Thymus (tissue), 11 donors: ENCODE data around the gene GSC2. TPM values are rescaled to one million over a fixed set of nuclear protein-coding genes. Genes with fewer than 3 reads are reported as not detected.

ENCODE experiments used
- DNase-seq, 9 donors: peaks; one replicate each; pipeline ENCODE4 v3.0.0-alpha.2; 2013; ENCODE audit warnings: low spot score in 9 of 9, low read depth in 6 of 9, missing footprints in 1 of 9
- H3K27ac ChIP-seq, 2 donors: one replicate each; pipeline ENCODE4 v1.5.1; 2013; ENCODE audit warnings: control low read depth in 1 of 2, low read depth in 1 of 2, low read length in 1 of 2, mild to moderate bottlenecking in 1 of 2, moderate library complexity in 1 of 2
- H3K27me3 ChIP-seq, 2 donors: one replicate each; pipeline ENCODE4 v1.5.1; 2013; ENCODE audit warnings: low read length in 1 of 2; ENCODE audit not compliant: control insufficient read depth in 2 of 2, insufficient read depth in 1 of 2
- H3K36me3 ChIP-seq, 2 donors: one replicate each; pipeline ENCODE4 v1.5.1; 2013; ENCODE audit warnings: low read length in 1 of 2, mild to moderate bottlenecking in 1 of 2, moderate library complexity in 1 of 2; ENCODE audit not compliant: control insufficient read depth in 2 of 2, insufficient read depth in 2 of 2
- H3K4me1 ChIP-seq, 2 donors: one replicate each; pipeline ENCODE4 v1.5.1; 2013; ENCODE audit warnings: low read length in 2 of 2; ENCODE audit not compliant: control insufficient read depth in 2 of 2, insufficient read depth in 2 of 2
- H3K4me3 ChIP-seq, 2 donors: one replicate each; pipeline ENCODE4 v1.5.1; 2013; ENCODE audit warnings: low read length in 2 of 2, control low read depth in 1 of 2, mild to moderate bottlenecking in 1 of 2
- H3K9me3 ChIP-seq, 2 donors: one replicate each; pipeline ENCODE4 v1.5.1; 2013; ENCODE audit warnings: low read length in 1 of 2, mild to moderate bottlenecking in 1 of 2; ENCODE audit not compliant: control insufficient read depth in 2 of 2, insufficient read depth in 1 of 2
- WGBS: extraction: QIAGEN DNeasy Blood & Tissue Kit; methylation state at CpG from one replicate; pipeline ENCODE4 v1.1.7; 2013; 5-methylcytosine and 5-hydroxymethylcytosine counted together
- polyA plus RNA-seq: library from polyadenylated mRNA; stranded (reverse); fragments of 200-250 nt; gene quantifications from one replicate; pipeline ENCODE4 v1.2.3, GENCODE V29; 2013
- total RNA-seq: library from RNA; stranded (reverse); fragments of 120-200 nt; gene quantifications from one replicate; pipeline ENCODE4 v1.2.4, GENCODE V29; 2013
- donor health status: healthy.

The GSC2 gene
- total and polyA plus RNA-seq, 2 donors = not detected

DNA sequence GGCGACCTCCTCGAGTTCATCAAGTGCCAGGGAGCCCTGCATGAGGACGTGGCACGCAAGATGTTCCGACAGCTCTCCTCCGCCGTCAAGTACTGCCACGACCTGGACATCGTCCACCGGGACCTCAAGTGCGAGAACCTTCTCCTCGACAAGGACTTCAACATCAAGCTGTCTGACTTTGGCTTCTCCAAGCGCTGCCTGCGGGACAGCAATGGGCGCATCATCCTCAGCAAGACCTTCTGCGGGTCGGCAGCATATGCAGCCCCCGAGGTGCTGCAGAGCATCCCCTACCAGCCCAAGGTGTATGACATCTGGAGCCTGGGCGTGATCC lies 18.4 kb downstream of the GSC2 start:
- no peak overlapping the region for H3K4me3 ChIP-seq
- WGBS = 98% methylated on average over 19 of the region's 19 CpGs
- no peak for DNase-seq
- no peaks in the 10 kb centered on the region for H3K9me3 ChIP-seq
- no peaks in the 10 kb centered on the region for H3K4me1 ChIP-seq
- H3K27me3 ChIP-seq = no peaks in the 10 kb centered on the region
- no peak overlapping the region for H3K27ac ChIP-seq
- H3K36me3 ChIP-seq = peaks cover 33 to 54% of the 10 kb centered on the region in 2 donors

DNA sequence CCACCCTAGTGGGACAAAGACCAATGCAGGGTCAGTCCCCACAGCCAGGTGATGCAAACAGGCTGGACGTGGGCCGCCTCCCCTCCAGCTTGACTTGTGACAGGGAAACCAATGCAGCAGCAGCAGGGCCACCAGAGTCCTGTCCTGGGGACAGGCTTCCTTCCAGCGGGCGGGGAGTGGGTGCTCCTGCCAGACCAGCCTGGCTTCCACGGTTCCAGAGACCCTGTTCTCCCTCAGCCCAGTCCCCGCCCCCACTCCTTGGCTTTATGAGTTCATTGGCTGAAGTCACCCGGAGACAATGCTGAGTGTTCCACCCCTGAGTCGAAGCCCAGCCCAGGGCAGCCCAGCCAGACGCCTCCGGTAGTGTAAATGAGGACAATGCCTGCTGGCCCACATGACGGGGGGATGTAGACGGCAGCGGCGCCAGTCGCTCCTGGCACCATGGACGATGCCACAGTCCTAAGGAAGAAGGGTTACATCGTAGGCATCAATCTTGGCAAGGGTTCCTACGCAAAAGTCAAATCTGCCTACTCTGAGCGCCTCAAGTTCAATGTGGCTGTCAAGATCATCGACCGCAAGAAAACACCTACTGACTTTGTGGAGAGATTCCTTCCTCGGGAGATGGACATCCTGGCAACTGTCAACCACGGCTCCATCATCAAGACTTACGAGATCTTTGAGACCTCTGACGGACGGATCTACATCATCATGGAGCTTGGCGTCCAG lies 19.0 kb downstream of the GSC2 start, which contains the start of gene TSSK2:
Gene TSSK2, plus strand, starts transcription at position 350 of the 726 bp plus-strand sequence. Its CDS starts 92 bp downstream, at position 442.
- H3K4me3 ChIP-seq = no peak within 1 kb of the TSS
- DNase-seq = no peak
- 97% methylated on average over 27 of the region's 27 CpGs for WGBS
- no peaks in the 10 kb centered on the region for H3K9me3 ChIP-seq
- no peak within 1 kb of the TSS for H3K27ac ChIP-seq
- no peaks in the 10 kb centered on the region for H3K27me3 ChIP-seq
- peaks cover 30 to 49% of the 10 kb centered on the region in 2 donors for H3K36me3 ChIP-seq
- H3K4me1 ChIP-seq = no peaks in the 10 kb centered on the region

DNA sequence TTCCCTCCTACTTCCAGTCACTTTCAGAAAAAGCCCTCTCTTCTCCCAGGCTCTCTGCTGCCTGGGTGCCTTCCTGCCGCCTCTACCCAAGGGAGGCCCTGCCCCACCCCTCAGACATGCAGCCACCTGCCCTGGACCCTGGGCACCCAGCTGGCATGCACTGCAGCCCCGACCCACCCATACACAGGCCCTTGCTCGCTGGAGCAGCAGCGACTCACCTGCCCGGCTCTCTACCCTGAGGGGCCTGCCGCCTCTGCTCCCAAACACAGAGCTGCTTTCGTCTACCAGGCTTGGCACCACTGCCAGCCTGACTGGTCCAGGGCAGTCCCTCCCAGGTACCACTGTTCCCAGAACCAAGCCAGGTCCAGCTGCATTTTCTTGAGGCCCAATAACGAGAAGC lies 20.2 kb downstream of the GSC2 start:
- Histone ChIP-seq H3K36me3 (peaks cover 24 to 38% of the 10 kb centered on the region in 2 donors), H3K27ac (no peak overlapping the region), H3K9me3 (no peaks in the 10 kb centered on the region), H3K4me1 (no peaks in the 10 kb centered on the region), H3K27me3 (peaks cover 0 to 7% of the 10 kb centered on the region in 2 donors), H3K4me3 (no peak overlapping the region)
- 94% methylated on average over 8 of the region's 8 CpGs for WGBS
- no peak for DNase-seq

DNA sequence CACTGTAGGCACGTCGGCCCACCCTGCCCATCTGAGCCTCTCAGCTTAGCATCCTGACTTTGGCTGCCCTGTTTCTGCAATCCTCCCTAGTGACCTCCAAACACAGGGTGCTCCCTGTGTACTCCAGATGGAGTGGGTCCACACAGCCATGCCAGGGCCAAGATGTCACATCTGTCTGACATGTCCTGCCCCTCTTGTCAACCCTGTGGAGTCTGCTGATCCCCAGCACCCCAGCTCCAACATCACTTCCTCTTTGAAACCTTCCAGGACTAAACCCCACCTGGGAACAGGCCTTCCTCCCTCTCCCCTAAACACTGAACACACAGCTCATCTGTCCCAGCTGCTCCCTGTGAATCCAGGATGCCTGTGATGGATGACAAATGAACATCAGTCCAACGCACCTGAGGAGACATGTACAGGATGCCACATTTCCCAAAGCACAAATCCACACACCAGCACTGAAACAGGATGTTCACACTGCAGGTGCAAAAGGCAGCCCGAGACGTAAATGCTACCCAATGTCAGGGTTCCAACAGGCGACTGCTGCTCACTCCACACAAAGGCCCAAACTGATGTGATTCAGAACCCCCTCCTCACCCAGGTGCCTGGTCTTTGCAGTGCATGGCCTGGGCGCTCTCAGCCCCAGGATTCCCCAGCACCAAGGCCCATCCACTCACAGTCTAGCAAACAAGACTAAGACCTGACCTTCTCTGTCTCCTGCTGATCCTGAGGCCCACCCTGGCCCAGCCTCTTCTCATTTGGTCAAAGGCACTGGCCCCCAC lies 21.0 kb downstream of the GSC2 start:
- H3K4me3 ChIP-seq = no peak overlapping the region
- no peak overlapping the region for H3K27ac ChIP-seq
- peaks cover 16 to 31% of the 10 kb centered on the region in 2 donors for H3K36me3 ChIP-seq
- 93% methylated on average over 7 of the region's 7 CpGs for WGBS
- H3K9me3 ChIP-seq = no peaks in the 10 kb centered on the region
- peaks cover 0 to 11% of the 10 kb centered on the region in 2 donors for H3K27me3 ChIP-seq
- no peaks in the 10 kb centered on the region for H3K4me1 ChIP-seq
- DNase-seq = no peak

DNA sequence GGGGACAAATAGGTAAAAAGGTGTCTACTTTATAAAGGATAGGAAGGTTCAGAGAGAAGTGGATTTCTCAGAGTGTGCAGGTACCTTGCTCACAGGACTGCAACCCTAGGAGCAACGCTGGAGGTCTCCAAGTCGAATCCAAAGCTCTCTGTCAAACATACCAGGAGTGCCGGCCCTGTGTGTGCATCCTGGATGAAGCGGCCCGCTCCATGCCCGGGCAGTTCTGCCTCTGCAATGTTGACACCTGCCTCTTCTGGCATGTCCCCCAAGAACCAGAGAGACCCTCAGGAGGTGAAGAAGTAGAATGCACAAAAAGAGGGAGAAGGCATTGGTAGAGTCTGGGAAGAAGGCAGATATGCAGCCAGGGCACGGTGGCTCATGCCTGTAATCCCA lies 22.1 kb downstream of the GSC2 start:
- Histone ChIP-seq H3K4me3 (no peak overlapping the region), H3K9me3 (no peaks in the 10 kb centered on the region), H3K27ac (no peak overlapping the region), H3K36me3 (peaks cover 5 to 20% of the 10 kb centered on the region in 2 donors), H3K4me1 (peaks cover under 1 to 3% of the 10 kb centered on the region in 2 donors), H3K27me3 (peaks cover 0 to 13% of the 10 kb centered on the region in 2 donors)
- WGBS = 96% methylated on average over 7 of the region's 7 CpGs
- no peak for DNase-seq

DNA sequence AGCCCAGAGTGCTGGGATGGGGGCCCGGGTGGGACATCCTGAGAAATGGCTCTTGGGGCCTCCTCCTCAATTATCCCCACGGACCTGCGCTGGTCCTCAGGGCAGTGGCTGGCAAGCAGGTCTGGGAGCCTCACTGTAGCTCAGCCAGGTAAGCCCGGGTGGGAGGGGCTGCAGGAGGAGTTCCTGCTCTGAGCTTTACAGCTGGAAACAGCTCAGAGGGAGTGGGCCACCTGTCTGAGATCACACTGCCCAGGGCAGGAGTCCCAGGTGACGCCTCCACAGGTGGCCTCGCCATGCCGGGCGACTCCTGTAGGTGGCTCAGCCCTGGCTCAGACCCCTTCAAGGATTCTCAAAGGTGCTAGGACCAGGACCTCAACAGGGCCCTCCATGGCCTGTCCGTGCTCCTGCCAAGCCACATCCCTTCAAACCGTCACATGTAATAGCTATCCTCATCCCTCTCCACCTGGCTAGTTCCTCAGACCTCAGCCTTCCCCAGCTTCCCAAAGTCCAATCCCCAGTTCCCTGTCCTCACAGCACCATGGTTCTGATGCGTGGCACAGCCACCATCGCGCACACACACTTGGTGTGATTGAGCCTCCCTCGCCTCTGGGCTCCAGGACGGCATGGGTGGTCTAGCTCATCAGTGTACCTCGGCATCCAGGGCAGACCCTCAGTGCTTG lies 22.6 kb downstream of the GSC2 start:
- H3K9me3 ChIP-seq = no peaks in the 10 kb centered on the region
- no peak overlapping the region for H3K27ac ChIP-seq
- WGBS = 97% methylated on average over 16 of the region's 16 CpGs
- H3K4me3 ChIP-seq = no peak overlapping the region
- DNase-seq = no peak
- H3K27me3 ChIP-seq = peaks cover 0 to 16% of the 10 kb centered on the region in 2 donors
- peaks cover 4 to 7% of the 10 kb centered on the region in 2 donors for H3K4me1 ChIP-seq
- H3K36me3 ChIP-seq = peaks cover under 1 to 14% of the 10 kb centered on the region in 2 donors

DNA sequence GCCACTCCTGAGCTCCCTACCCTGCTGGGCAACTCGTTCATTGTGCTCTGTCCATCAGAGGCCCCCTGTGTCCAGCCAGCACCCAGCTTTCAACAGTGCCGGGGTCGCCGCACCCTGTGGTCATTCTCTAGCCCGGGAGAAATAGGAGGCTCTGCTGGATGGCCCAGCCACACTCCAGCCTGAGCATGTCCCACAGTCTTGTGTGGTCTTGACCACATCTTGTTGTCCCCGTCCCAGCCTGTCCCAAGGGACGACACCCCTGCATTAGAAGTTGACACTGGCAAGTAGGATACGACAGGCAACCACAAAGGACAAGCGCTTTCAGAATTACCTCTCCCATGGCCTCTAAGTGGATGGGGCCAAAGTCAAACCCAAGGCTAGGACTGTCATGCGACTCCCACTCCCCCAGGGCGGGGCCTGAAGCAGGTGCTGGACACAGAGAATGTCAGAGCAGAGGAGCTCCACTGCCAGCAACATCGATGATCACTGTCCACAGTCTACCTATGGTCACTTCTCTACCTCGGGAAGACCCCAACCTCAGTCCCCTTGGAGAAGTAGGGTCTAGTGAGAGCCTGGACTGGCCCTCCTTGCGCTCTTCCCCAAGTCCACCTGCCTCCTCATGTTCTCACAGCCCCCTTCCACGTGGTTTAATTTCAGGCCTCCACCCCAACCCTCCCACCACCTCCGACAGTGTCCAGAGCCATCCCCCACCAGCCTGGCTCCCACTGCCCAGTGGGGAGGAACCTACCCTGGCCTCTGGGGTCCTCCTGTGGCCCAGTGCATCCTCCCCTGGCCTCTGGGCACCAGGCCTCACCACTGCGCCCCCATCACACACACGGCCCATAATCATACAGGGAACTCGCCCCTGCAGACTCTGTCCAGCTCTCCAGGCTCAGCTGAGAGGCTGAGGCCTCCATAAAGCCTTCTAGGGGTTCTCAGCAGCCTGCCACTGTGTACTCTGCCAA lies 23.5 kb downstream of the GSC2 start:
- H3K27me3 ChIP-seq = peaks cover 0 to 16% of the 10 kb centered on the region in 2 donors
- H3K4me3 ChIP-seq = no peak overlapping the region
- no peaks in the 10 kb centered on the region for H3K9me3 ChIP-seq
- DNase-seq = no peak
- H3K4me1 ChIP-seq = peaks cover 4 to 8% of the 10 kb centered on the region in 2 donors
- WGBS = 96% methylated on average over 19 of the region's 19 CpGs
- H3K27ac ChIP-seq = no peak overlapping the region
- peaks cover 0 to 7% of the 10 kb centered on the region in 2 donors for H3K36me3 ChIP-seq

DNA sequence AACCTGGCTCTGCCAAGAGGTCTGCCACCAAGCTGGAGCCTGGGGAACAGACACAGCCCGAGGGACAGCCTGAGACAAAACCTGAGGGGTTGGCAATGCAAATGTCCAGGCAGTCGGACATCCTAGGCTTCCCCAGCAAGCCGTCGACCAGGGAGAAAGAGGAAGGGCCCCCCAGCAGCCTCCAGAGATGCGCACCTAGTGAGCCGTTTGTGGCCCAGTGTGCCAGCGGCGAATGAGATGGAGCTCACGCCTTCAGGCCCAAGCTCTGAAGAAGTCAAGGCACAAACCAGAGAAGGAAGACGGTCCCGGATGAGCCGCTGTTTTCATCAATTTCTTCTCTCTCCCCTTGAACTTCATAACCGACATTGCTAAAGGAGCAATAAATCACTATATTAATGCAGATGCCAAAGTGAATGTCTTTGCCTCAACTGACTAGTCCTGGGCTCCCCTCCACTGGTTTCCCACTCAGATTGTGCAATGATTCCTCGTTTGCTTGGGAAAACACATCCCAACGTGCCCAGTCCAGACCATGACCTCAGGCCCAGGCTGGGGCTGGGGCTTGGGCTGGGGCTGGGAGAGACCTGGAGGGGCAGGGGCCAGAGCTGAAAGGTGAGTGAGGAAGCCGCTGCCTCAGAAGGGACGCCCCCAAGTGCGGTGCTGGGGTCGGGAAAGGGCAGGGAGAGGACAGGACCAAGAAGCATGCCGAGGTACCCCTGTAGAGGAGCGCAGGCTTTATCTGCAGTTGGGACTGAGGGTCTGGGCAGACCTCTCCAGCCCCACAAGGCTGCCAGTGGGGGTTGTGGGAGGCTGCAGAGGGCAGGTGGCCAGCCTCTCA lies 24.4 kb downstream of the GSC2 start:
- H3K4me3 ChIP-seq = no peak overlapping the region
- no peaks in the 10 kb centered on the region for H3K36me3 ChIP-seq
- no peaks in the 10 kb centered on the region for H3K9me3 ChIP-seq
- 94% methylated on average over 21 of the region's 21 CpGs for WGBS
- no peak overlapping the region for H3K27ac ChIP-seq
- peaks cover 0 to 16% of the 10 kb centered on the region in 2 donors for H3K27me3 ChIP-seq
- no peak for DNase-seq
- peaks cover 9 to 17% of the 10 kb centered on the region in 2 donors for H3K4me1 ChIP-seq
